Ascending aorta (tissue), 2 donors: Measurements from ENCODE around the gene IL10RB. TPM values are rescaled to one million over a fixed set of nuclear protein-coding genes. Genes with fewer than 3 reads are reported as not detected.

Experiments used
- DNase-seq, 2 donors: peaks; one replicate each; pipeline ENCODE4 v3.0.0-alpha.2; 2019; ENCODE audit warnings: low spot score in 2 of 2
- H3K27ac ChIP-seq, 2 donors: fragments of 200-600 bp; sonication (generic); one replicate each; pipeline ENCODE4 v1.5.1; 2016 to 2017; ENCODE audit warnings: mild to moderate bottlenecking in 1 of 2
- H3K27me3 ChIP-seq: fragments of 200-600 bp; sonication (generic); one replicate; pipeline ENCODE4 v1.5.1; 2017
- H3K36me3 ChIP-seq, 2 donors: fragments of 200-600 bp; sonication (generic); one replicate each; pipeline ENCODE4 v1.5.1; 2016
- H3K4me1 ChIP-seq, 2 donors: fragments of 200-600 bp; sonication (generic); one replicate each; pipeline ENCODE4 v1.5.1; 2016 to 2017; ENCODE audit warnings: mild to moderate bottlenecking in 1 of 2
- H3K4me3 ChIP-seq, 2 donors: fragments of 200-600 bp; sonication (generic); one replicate each; pipeline ENCODE4 v1.5.1; 2016 to 2017; ENCODE audit warnings: mild to moderate bottlenecking in 1 of 2
- H3K9me3 ChIP-seq, 2 donors: fragments of 200-600 bp; sonication (generic); one replicate each; pipeline ENCODE4 v1.5.1; 2016
- intact Hi-C: fragments of 100-400 bp; cut with DNase I; formaldehyde crosslinking; loops from one replicate; pipeline ENCODE4 v1.15.1; 2023
- total RNA-seq: library from RNA; depleted of rRNA; stranded (reverse); fragments of >200 nt; gene quantifications from one replicate; pipeline ENCODE4 v1.1.0, GENCODE V29; 2016
- TF ChIP-seq, protein P1 (sequence below), 3 experiments: fragments of 200-600 bp in 2 of 3; fragments of 450-650 bp in 1 of 3; sonication (generic) in 2 of 3; IDR thresholded peaks; one replicate each; pipeline ENCODE4 v1.5.1; 2016 to 2019; ENCODE audit warnings: antibody characterized with exemption in 3 of 3, mild to moderate bottlenecking in 1 of 3, moderate library complexity in 1 of 3

IL10RB gene
- total RNA-seq, 1 donor from 2014 or later: 39.1 TPM

DNA sequence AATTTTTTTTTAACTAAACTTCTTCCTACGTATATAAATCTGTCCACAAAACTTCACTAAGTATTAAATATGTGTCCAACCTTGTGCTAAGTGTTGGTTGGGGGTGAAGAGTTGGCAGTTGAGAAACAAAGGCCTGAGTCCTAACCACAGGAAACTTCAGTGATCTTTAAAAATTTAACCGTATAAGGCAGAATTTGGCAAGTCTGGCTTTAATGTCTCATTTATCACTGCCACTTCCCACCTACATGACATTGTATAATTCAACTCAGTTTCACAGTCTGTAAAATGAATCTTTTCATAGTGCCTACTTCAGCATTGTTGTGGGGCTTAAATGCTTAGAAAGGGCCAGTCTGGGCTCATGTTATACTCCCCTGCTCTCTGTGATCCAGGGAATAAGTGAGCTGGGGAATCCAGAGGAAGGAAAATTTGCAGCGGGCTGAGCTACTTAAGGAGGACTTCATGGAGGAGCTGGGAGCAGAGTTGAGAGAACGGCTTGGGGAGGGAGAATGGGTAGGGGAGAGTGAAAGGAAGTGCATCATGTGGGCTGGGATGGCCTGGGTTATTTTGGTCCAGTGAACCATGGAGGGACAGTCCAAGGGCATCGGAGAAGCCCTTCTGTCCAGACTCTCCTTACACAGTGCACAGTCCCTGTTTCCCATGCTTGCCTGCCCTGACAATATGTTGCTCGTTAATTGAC lies 21.9 kb upstream of the IL10RB start:
- Histone ChIP-seq H3K36me3 (peaks cover 36 to 60% of the 10 kb centered on the region in 2 donors), H3K4me1 (no peaks in the 10 kb centered on the region), H3K4me3 (no peak overlapping the region), H3K9me3 (no peaks in the 10 kb centered on the region), H3K27ac (no peak overlapping the region), H3K27me3 (no peaks in the 10 kb centered on the region)
- TF ChIP-seq, protein P1, sequence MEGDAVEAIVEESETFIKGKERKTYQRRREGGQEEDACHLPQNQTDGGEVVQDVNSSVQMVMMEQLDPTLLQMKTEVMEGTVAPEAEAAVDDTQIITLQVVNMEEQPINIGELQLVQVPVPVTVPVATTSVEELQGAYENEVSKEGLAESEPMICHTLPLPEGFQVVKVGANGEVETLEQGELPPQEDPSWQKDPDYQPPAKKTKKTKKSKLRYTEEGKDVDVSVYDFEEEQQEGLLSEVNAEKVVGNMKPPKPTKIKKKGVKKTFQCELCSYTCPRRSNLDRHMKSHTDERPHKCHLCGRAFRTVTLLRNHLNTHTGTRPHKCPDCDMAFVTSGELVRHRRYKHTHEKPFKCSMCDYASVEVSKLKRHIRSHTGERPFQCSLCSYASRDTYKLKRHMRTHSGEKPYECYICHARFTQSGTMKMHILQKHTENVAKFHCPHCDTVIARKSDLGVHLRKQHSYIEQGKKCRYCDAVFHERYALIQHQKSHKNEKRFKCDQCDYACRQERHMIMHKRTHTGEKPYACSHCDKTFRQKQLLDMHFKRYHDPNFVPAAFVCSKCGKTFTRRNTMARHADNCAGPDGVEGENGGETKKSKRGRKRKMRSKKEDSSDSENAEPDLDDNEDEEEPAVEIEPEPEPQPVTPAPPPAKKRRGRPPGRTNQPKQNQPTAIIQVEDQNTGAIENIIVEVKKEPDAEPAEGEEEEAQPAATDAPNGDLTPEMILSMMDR (IDR thresholded peaks at IDR 0.05): no peak
- no peak for DNase-seq
- intact Hi-C loops: no loop called here

DNA sequence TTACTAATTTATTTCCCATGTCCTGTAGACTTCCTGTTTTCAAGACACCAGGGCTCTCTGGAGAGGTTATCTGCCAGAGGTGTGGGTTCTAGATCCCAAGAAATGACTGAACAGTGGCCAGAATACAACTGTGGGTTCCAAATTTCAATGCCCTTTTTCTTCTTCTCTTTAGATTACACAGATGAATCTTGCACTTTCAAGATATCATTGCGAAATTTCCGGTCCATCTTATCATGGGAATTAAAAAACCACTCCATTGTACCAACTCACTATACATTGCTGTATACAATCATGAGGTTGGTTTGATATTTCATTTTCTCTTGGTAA lies 21.4 kb upstream of the IL10RB start:
- H3K4me1 ChIP-seq: no peaks in the 10 kb centered on the region
- intact Hi-C loops: no loop called here

DNA sequence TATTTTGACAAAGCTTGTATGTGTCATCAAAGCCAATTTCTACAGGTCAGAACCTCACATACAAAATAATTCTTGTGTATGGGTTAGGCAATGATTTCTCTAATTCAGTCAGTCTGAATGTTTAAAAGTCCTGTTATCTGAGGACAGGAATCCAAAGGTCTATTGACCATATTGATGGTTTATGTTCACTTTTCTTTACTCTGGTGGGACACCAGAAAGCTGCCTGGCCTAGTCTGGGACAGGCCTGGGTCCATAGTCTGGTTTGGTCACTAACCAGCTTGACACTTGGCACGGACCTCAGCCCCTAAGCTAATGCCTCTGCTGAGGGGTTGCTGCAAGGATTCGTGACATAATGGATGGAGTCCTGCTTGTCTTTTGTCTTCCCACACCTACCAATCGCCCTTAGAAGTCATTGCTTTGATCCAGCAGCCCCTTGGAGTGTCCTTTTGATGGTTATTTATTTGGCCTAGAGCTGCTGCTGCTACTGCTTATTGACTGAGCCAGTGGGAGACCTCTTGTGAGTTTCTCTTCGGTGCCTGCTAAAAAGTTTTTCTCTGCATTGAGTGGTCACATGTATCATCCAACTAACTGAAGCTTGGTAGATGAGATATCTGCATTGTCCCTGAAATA lies 20.8 kb upstream of the IL10RB start:
- Histone ChIP-seq H3K4me1 (no peaks in the 10 kb centered on the region), H3K4me3 (no peak overlapping the region), H3K9me3 (no peaks in the 10 kb centered on the region), H3K36me3 (peaks cover 42 to 72% of the 10 kb centered on the region in 2 donors), H3K27ac (no peak overlapping the region), H3K27me3 (no peaks in the 10 kb centered on the region)
- intact Hi-C loops: no loop called here
- DNase-seq: no peak
- TF ChIP-seq, protein P1 (IDR thresholded peaks at IDR 0.05): no peak

More for the DNA sequence above, 21.4 kb upstream of the IL10RB start:
- peaks cover 41 to 66% of the 10 kb centered on the region in 2 donors for H3K36me3 ChIP-seq
- H3K27me3 ChIP-seq: no peaks in the 10 kb centered on the region
- no peak overlapping the region for H3K27ac ChIP-seq
- no peaks in the 10 kb centered on the region for H3K9me3 ChIP-seq
- no peak overlapping the region for H3K4me3 ChIP-seq
- DNase-seq: no peak
- TF ChIP-seq, protein P1 (IDR thresholded peaks at IDR 0.05): no peak

DNA sequence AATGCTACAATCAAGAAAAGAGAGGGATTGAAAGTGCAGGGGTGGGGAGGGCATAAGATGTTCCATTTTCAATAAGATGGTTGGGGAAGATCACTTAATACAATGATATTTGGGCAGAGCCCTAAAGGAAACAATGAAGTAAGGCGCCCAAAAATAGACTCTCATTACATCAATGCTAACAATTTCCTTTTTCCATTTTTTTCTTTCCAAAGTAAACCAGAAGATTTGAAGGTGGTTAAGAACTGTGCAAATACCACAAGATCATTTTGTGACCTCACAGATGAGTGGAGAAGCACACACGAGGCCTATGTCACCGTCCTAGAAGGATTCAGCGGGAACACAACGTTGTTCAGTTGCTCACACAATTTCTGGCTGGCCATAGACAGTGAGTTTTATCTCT lies 19.7 kb upstream of the IL10RB start:
- Histone ChIP-seq H3K4me1 (no peaks in the 10 kb centered on the region), H3K27ac (no peak overlapping the region), H3K9me3 (no peaks in the 10 kb centered on the region), H3K27me3 (no peaks in the 10 kb centered on the region), H3K36me3 (peaks cover 49 to 82% of the 10 kb centered on the region in 2 donors), H3K4me3 (no peak overlapping the region)
- intact Hi-C loops: no loop called here
- TF ChIP-seq, protein P1 (IDR thresholded peaks at IDR 0.05): no peak
- DNase-seq: no peak

DNA sequence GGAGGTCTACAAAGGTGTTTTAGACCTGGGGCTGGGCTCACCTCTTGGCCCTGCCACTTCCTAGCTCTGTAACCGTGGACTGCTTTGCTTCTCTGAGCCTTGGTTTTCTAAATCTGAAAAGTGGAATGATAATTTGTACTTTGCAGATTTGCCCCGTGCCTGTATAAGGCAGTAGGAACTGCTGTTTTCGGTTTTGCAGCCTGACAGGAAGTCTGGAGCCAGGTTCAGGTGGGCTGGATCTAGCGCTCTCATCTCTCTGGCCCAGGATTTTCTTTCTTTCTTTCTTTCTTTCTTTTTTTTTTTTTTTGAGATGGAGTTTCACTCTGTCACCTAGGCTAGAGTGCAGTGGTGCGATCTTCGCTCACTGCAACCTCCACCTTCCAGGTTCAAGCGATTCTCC lies 19.2 kb upstream of the IL10RB start:
- no peak overlapping the region for H3K4me3 ChIP-seq
- TF ChIP-seq, protein P1 (IDR thresholded peaks at IDR 0.05): no peak
- no peak overlapping the region for H3K27ac ChIP-seq
- H3K4me1 ChIP-seq: no peaks in the 10 kb centered on the region
- H3K27me3 ChIP-seq: no peaks in the 10 kb centered on the region
- intact Hi-C loops: no loop called here
- DNase-seq: no peak
- no peaks in the 10 kb centered on the region for H3K9me3 ChIP-seq
- H3K36me3 ChIP-seq: peaks cover 52 to 84% of the 10 kb centered on the region in 2 donors
